Activated CD4-positive, alpha-beta T cell treated with anti-CD3 and anti-CD28 coated beads, Interleukin-2, amount 50 U/mL, for 48 hours (primary cell): ENCODE measurements around the gene OR51F1.
"Not testable (repeated sequence)": the region's sequence is repeated elsewhere in the genome, so short reads cannot be mapped to it uniquely, and the experiment has no call there.

Source experiments
- DNase-seq, 2 experiments: peaks; one replicate each; pipeline ENCODE4 v3.0.0-alpha.2; 2020

OR51F1 gene

GRCh38 chr11:4769838-4770237 lies at the start of gene OR51F1:
TSS of gene OR51F1 (minus strand) at chr11:4769938. CDS start at chr11:4769938, 0 bp downstream.
- DNase-seq, result no peak

GRCh38 chr11:4809246-4809645 lies 39.5 kb upstream of the OR51F1 start:
- DNase-seq, result no peak

- no peak for DNase-seq
Measured at GRCh38 chr11:4808476-4808875, 38.7 kb upstream of the OR51F1 start.

- DNase-seq, result no peak
Measured at GRCh38 chr11:4804280-4804679, 34.5 kb upstream of the OR51F1 start, which contains the start of gene OR52R1. TSS of gene OR52R1 (minus strand) at chr11:4804380. CDS start at chr11:4804380, 0 bp downstream.

GRCh38 chr11:4801316-4801715 lies 31.6 kb upstream of the OR51F1 start:
- DNase-seq, result not testable (repeated sequence)

GRCh38 chr11:4798427-4799183 lies 28.9 kb upstream of the OR51F1 start:
- no peak for DNase-seq

- no peak for DNase-seq
Measured at GRCh38 chr11:4797206-4797605, 27.5 kb upstream of the OR51F1 start.

- no peak for DNase-seq
Measured at GRCh38 chr11:4782454-4782853, 12.7 kb upstream of the OR51F1 start.

GRCh38 chr11:4768094-4768493 lies 1.6 kb downstream of the OR51F1 start:
- DNase-seq, result no peak

- DNase-seq, result no peak
Measured at GRCh38 chr11:4766420-4767043, 3.2 kb downstream of the OR51F1 start.

- no peak for DNase-seq
Measured at GRCh38 chr11:4763096-4763495, 6.6 kb downstream of the OR51F1 start.

GRCh38 chr11:4751201-4751600 lies 18.5 kb downstream of the OR51F1 start:
- no peak for DNase-seq

- DNase-seq, result no peak
Measured at GRCh38 chr11:4748438-4748837, 21.3 kb downstream of the OR51F1 start.

GRCh38 chr11:4740735-4741134 lies 29.0 kb downstream of the OR51F1 start:
- DNase-seq, result no peak

- no peak for DNase-seq
Measured at GRCh38 chr11:4727171-4727570, 42.6 kb downstream of the OR51F1 start.

- DNase-seq, result not testable (repeated sequence)
Measured at GRCh38 chr11:4722616-4723534, 46.9 kb downstream of the OR51F1 start.
